GM21447 (cell line): ENCODE measurements around the gene SLC22A17.

Experiments
- ATAC-seq: cut with Tn5 transposase; IDR thresholded peaks from one replicate; pipeline ENCODE4 v1.9.1; 2021; ENCODE audit not compliant: unreplicated experiment

SLC22A17 gene

DNA sequence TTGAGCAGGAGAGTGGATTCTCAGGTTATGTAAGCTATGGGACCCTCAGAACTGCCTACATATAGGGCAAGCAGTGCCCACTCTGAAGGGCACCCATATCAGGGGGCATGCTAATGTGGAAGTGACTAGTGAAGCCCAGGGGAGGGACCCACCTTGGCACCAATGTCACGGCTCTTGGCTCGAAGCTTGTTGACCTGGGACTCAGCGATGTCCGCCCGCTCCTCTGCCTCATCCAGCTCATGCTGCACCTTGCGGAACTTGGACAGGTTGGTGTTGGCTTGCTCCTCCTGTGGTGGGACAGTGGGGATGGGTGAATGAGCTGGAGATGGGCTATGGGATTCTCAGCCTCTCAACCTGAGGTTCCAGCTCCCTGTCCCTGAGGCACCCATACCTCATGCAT, 29.6 kb upstream of the SLC22A17 start:
- no peak for ATAC-seq

DNA sequence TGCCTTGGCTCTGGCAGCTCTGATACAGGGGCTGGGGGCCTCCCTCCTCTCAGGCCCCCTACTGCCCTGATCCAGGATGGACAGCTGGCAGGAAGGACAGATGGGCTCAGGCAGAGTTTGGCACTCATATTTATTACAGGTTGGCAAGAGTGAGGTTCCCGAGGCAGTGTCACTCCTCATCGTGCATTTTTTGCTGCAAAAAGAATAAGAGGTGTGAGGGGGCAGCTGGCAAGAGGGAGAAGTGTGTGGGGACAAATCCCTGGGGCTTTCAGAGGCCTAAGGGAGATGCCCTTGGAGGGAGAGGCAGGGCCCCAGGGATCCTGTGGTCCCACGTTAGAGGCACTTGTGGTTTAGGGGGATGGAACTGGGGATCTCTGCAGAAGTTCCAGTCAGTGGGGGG, 29.2 kb upstream of the SLC22A17 start:
- ATAC-seq, result no peak

DNA sequence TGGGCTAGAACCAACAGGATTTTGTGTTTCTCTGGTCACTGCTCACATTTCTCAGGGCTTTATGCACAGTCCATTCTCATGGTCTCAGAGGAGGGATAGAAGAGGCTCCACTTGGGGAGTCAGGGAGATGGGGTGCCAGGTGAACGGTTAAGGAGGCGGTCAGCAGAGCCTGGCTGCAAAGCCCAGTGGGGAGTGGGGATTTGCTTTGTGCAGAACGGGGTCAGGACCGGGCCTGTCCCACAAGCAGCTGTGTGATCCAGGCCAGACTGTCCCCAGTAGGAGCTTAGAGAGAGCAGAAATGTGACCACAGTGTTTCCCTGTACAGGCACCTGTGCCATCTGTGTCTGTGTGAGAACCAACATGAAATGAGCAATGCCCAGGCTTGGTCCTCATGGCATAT, 28.3 kb upstream of the SLC22A17 start:
- ATAC-seq, result no peak

- no peak for ATAC-seq
Measured at GRCh38 chr14:23380197-23380914, 27.7 kb upstream of the SLC22A17 start.

- ATAC-seq, result no peak
Measured at GRCh38 chr14:23379366-23380196, 26.9 kb upstream of the SLC22A17 start.

- ATAC-seq, result no peak
Measured at GRCh38 chr14:23378612-23379220, 26.0 kb upstream of the SLC22A17 start.

DNA sequence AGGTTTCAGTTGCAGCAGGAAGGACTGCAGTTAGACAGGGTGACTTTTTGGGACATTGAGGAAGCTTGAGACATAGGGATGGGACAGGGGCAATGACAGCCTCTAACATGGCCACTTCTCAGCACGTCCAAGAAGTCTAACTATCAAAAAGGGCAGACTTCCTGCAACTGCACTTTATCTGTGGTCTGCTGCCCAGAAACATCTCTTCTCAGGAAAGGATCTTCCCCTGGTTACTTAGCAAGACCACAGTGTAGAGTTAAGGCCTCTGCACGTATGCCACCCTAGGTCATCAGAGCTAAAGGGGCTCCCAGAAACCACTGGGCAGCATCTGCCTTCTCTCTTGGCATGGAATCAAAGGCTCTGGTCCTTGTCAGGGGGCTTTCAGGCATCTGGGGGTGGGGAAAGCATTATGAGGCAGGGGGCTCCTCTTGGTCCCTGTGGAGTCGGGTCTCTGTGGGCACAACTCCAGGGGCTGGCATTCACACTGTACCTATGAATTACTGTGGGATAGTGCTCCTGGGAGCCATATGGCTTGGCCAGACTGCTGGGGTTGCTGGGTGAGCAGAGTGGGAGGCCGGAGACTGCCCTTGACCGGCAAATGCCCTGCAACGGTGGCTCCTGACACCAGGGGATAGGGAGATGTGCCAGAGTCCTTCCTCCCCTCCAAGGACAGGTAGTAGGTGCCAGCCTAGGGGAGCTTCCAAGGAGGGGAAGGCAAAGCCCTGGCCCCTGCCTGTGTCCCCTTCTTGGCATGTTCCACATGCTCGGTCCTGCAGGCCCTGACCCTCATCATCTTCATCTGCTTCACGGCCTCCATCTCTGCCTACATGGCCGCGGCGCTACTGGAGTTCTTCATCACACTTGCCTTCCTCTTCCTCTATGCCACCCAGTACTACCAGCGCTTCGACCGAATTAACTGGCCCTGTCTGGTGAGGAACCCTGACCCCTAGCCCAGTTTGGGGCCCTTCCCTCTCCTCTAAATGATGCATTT, 25.2 kb upstream of the SLC22A17 start:
- ATAC-seq, result no peak

GRCh38 chr14:23377198-23377550, 24.5 kb upstream of the SLC22A17 start:
- ATAC-seq, result no peak

GRCh38 chr14:23376482-23377197, 24.0 kb upstream of the SLC22A17 start, which contains the start of gene CMTM5:
Gene CMTM5 (plus strand): TSS chr14:23377046. CDS start chr14:23377252, 206 bp downstream.
- no peak for ATAC-seq

GRCh38 chr14:23375527-23376251, 23.0 kb upstream of the SLC22A17 start:
- no peak for ATAC-seq

GRCh38 chr14:23373041-23373440, 20.4 kb upstream of the SLC22A17 start:
- no peak for ATAC-seq

DNA sequence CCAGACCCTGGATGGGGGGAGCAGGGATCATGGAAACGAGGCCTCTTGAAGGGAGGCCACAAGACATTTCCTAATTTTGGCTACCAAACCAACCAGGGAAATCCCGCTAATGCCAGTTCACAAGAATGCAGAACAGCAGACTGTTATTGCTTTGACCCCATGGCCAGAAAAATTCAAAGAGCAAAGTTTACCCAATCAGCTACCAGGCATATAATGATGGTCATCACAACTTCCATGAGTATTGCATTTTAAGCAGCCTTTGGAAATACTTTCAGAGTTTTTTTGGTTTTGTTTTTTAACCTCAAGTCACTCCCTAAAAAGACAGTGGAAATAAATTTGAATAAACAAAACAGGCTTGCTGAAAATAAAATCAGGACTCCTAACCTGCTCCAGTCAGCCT, 19.8 kb upstream of the SLC22A17 start, which contains the start of gene IL25:
TSS of gene IL25 (plus strand) at position 301 of the 400 bp plus-strand sequence.
- no peak for ATAC-seq

- no peak for ATAC-seq
Measured at GRCh38 chr14:23371865-23372264, 19.2 kb upstream of the SLC22A17 start.

DNA sequence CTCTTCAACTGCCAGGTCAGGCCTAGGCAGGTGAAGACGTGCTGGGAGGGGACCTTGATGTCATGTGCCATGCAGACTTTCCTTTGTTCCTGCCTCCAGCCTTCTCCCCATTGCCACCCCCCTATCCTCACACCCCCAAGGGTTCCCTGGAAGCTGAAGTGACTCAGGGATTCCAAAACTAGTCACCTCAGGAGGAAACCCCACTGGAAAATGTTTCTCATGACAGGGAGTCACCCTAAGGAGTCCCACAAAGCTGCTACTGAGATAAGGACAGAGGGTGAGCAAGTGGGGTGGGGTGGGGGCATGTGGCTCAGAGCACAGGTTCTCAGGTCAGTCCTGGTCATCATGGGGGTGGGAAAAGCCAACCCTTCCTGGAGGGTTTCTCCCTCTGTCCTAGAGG, 17.5 kb upstream of the SLC22A17 start:
- ATAC-seq, result no peak

- no peak for ATAC-seq
Measured at GRCh38 chr14:23366426-23366921, 13.8 kb upstream of the SLC22A17 start.

- ATAC-seq, result no peak
Measured at GRCh38 chr14:23365732-23366425, 13.2 kb upstream of the SLC22A17 start.

DNA sequence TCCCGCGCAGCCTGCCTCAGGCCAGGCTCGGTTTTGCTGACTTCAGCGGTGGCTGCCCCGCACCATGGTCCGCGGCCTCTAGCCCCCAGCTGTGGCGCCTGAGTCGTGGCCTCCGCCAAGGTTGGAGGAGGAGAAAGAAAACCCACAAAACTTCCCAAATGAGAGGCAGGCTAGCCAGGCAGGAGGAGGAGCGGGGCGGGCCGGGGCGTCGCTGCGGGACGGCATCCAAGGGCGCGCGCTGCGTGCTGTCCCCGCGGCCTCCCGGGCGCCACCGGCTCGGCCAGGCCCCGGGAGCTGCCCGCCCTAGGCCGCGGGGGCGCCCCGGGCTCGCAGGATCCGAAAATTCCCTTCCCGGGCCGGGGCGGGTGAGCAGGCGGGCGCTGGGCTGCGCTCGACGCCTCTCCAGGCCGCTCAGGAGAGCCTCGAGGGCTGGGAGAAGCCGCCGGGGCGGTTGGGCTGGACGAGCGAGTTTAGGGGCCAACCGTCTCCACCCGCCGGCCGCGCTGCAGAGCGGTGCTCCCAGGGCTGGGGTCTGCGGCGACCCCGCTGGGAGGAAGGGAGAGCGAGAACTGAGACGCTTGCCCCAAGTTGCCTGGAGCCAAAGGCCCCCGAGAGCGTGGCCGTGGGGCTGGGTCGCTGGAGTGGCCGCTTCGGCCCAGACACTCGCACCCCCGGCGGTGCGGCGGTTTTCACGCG, 12.5 kb upstream of the SLC22A17 start, which contains the start of gene EFS:
TSS of gene EFS (minus strand) at position 137 of the 696 bp plus-strand sequence. CDS start 147 bp downstream, outside the sequence.
- no peak for ATAC-seq
